ENCODE results near the gene GH2. TPM values are rescaled to one million over a fixed set of nuclear protein-coding genes. Genes with fewer than 3 reads are reported as not detected.

GH2 gene
- total and polyA plus RNA-seq, 10 donors, result not detected

DNA sequence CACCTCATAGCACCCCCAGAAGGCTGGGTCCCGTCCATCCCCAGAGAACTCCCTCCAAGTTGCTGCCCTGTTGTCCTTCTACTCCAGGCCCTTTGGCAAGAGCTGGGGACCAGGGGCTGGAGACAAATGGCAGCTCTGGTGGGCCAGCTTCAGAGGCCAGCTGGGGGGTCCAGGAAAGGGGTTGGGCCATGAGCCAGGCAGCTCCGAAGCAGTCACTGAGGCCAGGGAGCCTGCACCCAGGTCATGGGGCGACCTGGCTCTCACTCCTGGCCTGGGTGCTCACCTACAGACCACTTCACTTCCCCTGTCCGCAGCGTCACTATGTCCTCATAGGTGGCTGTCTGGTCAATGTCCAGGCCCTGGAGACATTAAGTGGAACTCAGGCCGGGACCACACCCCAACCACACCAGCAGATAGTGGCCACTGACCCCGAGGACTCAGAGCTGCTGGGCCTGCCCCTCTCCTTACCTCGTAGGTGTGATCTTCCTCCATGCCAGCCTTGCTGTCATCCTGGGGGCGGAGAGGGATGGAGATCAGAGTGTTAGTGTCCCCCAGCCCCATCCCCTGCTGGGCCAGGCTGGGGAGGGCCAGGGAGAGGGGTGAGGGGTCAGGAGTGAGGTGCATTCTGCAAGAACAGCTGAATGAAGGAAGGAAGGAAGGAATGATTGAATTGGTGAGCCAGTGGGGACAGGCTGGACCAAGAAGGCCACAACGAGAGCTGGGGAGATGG is 47.4 kb upstream of the GH2 start:
- WGBS, 5 donors, result 78 to 95% (median 86%) methylated on average over 10 of the region's 10 CpGs
- peak; percentile 74 for DNase-seq
- no peaks in the 10 kb centered on the region for H3K27me3 ChIP-seq (replicated peaks in 1 of 7)

DNA sequence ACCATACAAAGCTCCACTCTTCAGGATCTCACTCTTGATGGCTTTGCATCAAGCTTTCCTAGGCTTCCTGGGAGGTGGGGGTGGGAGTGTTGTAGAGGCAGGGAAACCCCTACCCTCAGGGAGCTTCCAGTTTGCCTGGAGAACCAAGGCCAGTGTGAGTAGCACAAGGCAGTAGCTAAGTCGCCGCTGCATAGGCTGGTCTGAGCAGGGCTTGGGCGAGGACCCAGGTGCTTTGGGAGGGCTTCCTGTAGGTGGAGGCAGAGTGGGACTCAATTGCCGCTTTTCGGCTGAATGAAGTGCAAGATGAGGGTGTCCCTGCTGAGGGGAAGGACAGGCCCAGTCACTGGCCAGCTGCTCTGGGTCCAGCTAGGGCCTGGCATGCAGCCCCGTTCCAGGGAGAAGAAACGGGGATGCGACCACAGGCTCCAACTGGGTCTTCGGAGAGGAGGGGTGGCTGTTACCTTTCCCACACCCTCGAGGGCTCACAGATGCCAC is 46.5 kb upstream of the GH2 start:
- intact Hi-C loops (cut with DNase I; ENCODE audit: low total_unique reads), result loop anchor here (10.0 kb wide), 1 partner anchor 57 kb away; no protein-coding TSS in a partner anchor
- TF ChIP-seq, protein P1, sequence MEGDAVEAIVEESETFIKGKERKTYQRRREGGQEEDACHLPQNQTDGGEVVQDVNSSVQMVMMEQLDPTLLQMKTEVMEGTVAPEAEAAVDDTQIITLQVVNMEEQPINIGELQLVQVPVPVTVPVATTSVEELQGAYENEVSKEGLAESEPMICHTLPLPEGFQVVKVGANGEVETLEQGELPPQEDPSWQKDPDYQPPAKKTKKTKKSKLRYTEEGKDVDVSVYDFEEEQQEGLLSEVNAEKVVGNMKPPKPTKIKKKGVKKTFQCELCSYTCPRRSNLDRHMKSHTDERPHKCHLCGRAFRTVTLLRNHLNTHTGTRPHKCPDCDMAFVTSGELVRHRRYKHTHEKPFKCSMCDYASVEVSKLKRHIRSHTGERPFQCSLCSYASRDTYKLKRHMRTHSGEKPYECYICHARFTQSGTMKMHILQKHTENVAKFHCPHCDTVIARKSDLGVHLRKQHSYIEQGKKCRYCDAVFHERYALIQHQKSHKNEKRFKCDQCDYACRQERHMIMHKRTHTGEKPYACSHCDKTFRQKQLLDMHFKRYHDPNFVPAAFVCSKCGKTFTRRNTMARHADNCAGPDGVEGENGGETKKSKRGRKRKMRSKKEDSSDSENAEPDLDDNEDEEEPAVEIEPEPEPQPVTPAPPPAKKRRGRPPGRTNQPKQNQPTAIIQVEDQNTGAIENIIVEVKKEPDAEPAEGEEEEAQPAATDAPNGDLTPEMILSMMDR (IDR thresholded peaks at IDR 0.05 in 8 of 11, conservative IDR thresholded peaks at IDR 0.05 in 3 of 11), result no peak
- TF ChIP-seq POLR2A (IDR thresholded peaks at IDR 0.05) (no peak), POLR2AphosphoS5 (IDR thresholded peaks at IDR 0.05) (peak in 1 of 3 donors; percentile 50)
- Histone ChIP-seq H3K36me3 (peaks cover 0 to 41% (median 19%) of the 10 kb centered on the region in 6 donors), H3K4me1 (peaks cover 47 to 100% (median 89%) of the 10 kb centered on the region in 6 donors), H3K27me3 (replicated peaks in 1 of 7) (no peaks in the 10 kb centered on the region), H3K9me3 (no peaks in the 10 kb centered on the region), H3K27ac (peak overlapping the region in 7 of 8 donors; percentile 55 to 94 (median 85)), H3K4me3 (peak overlapping the region in 6 of 8 donors; percentile 59 to 95 (median 74))
- WGBS, 5 donors, result 70 to 86% (median 76%) methylated on average over 8 to 10 of the region's 10 CpGs
- DNase-seq, result peak; percentile 73

More for the DNA sequence above, 47.4 kb upstream of the GH2 start:
- H3K36me3 ChIP-seq, result peaks cover 0 to 41% (median 19%) of the 10 kb centered on the region in 6 donors
- TF ChIP-seq, protein P1 (IDR thresholded peaks at IDR 0.05 in 8 of 11, conservative IDR thresholded peaks at IDR 0.05 in 3 of 11), result no peak
- intact Hi-C loops (cut with DNase I; ENCODE audit: low total_unique reads), result loop anchor here (10.0 kb wide), 1 partner anchor 56 kb away; no protein-coding TSS in a partner anchor
- peak overlapping the region; percentile 51 to 95 (median 72) for H3K4me3 ChIP-seq
- H3K27ac ChIP-seq, result peak overlapping the region; percentile 51 to 94 (median 86)
- no peaks in the 10 kb centered on the region for H3K9me3 ChIP-seq
- peaks cover 41 to 100% (median 87%) of the 10 kb centered on the region in 6 donors for H3K4me1 ChIP-seq

DNA sequence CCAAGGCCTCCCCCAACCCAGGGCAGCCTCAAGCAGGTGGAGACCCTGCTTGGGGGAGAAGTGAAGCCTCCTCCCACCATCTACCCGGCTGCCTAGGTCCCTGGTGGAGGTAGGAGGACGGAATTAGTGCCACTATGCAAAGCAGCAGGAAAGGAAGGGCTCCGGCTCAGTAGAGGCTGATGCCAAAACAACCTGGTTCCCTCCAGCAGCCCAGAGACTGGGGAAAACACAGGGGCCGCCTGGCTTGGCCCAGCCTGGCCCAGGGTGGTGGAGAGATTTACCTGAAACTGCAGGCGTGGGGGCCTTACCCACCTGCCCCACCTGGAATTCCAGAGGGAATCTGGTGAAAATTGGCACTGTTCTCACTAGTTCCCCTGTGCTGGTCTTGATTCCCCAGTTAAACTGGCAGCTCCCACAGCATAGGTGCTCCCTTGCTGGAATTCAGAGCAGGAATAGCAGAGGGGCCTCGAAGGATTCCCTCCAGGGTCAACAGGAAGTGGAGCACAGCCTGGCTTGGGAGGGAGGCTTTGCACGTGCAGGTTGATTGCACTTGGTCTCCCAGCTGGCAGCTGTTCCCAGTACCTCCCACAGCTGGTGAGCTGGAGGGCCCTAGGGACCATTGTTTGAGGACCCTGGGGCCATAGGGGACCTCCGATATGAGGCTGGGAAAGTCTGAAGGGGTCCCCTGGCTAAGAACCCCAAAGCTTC is 45.9 kb upstream of the GH2 start:
- Histone ChIP-seq H3K36me3 (peaks cover 0 to 41% (median 19%) of the 10 kb centered on the region in 6 donors), H3K4me3 (peak overlapping the region in 6 of 8 donors; percentile 59 to 95 (median 74)), H3K27me3 (replicated peaks in 1 of 7) (no peaks in the 10 kb centered on the region), H3K9me3 (no peaks in the 10 kb centered on the region), H3K27ac (peak overlapping the region in 7 of 8 donors; percentile 51 to 94 (median 85)), H3K4me1 (peaks cover 47 to 100% (median 85%) of the 10 kb centered on the region in 6 donors)
- intact Hi-C loops (cut with DNase I; ENCODE audit: low total_unique reads), result loop anchor here (10.0 kb wide), 1 partner anchor 57 kb away; no protein-coding TSS in a partner anchor
- peak; percentile 79 for DNase-seq
- 52 to 64% (median 57%) methylated on average over 6 to 8 of the region's 8 CpGs for WGBS, 5 donors
- TF ChIP-seq POLR2A (IDR thresholded peaks at IDR 0.05) (no peak), POLR2AphosphoS5 (IDR thresholded peaks at IDR 0.05) (peak in 2 of 3 donors; percentile 61 to 72)

DNA sequence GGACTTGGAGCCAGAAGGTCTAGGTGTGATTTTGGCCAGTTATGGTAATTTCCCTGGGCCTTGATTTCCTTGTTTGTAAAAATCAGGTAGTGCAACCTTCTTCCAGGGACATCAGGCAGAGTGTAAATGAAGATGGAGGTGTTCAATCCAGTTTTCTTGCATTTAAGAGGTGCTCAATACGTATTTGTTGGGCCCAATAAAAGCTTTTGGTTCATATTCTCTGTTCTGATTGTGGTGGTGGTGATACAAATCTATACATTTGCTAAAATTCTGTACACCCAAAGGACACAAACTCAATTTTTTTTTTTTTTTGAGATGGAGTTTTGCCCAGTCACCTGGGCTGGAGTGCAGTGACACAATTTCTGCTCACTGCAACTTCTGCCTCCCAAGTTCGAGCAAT is 44.4 kb upstream of the GH2 start:
- H3K9me3 ChIP-seq, result no peaks in the 10 kb centered on the region
- H3K36me3 ChIP-seq, result peaks cover 0 to 41% (median 19%) of the 10 kb centered on the region in 6 donors
- H3K4me3 ChIP-seq, result no peak overlapping the region
- peak overlapping the region in 6 of 8 donors; percentile 46 to 94 (median 86) for H3K27ac ChIP-seq
- peaks cover 34 to 93% (median 71%) of the 10 kb centered on the region in 6 donors for H3K4me1 ChIP-seq
- intact Hi-C loops (cut with DNase I; ENCODE audit: low total_unique reads), result loop anchor here (10.0 kb wide), 1 partner anchor 59 kb away; no protein-coding TSS in a partner anchor
- H3K27me3 ChIP-seq (replicated peaks in 1 of 7), result no peaks in the 10 kb centered on the region
- 82 to 88% (median 84%) methylated on average over 2 of the region's 2 CpGs for WGBS, 5 donors
- TF ChIP-seq, protein P1 (IDR thresholded peaks at IDR 0.05 in 8 of 11, conservative IDR thresholded peaks at IDR 0.05 in 3 of 11), result no peak
- no peak for TF ChIP-seq POLR2AphosphoS5 (IDR thresholded peaks at IDR 0.05)
- no peak for TF ChIP-seq POLR2A (IDR thresholded peaks at IDR 0.05)
- no peak for DNase-seq

Data from spleen (tissue), 11 donors.